HG03039 (cell line): ENCODE data around the gene SNCB.

Source experiments
- ATAC-seq: cut with Tn5 transposase; IDR thresholded peaks from one replicate; pipeline ENCODE4 v1.9.1; 2021; ENCODE audit warnings: mild to moderate bottlenecking, moderate library complexity; ENCODE audit not compliant: unreplicated experiment

The SNCB gene

DNA sequence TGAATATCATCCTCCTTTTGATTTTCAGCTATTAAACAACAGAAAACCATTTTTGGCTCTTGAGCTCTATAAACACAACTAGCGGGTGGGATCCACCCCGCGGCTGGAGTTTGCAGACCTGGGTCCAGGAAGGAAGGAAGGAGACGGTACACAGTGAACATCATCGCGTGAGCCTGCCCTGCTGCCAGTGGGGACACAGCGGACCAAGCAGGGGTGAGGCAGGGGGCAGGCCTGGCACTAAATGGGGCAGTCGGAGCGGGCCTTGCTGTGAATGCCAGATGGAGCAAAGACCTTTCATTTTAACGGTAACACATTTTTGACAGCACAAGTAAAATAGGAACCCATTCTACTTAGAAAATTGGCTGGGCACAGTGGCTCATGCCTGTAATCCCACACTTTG lies 31.3 kb upstream of the SNCB start:
- ATAC-seq, result no peak

DNA sequence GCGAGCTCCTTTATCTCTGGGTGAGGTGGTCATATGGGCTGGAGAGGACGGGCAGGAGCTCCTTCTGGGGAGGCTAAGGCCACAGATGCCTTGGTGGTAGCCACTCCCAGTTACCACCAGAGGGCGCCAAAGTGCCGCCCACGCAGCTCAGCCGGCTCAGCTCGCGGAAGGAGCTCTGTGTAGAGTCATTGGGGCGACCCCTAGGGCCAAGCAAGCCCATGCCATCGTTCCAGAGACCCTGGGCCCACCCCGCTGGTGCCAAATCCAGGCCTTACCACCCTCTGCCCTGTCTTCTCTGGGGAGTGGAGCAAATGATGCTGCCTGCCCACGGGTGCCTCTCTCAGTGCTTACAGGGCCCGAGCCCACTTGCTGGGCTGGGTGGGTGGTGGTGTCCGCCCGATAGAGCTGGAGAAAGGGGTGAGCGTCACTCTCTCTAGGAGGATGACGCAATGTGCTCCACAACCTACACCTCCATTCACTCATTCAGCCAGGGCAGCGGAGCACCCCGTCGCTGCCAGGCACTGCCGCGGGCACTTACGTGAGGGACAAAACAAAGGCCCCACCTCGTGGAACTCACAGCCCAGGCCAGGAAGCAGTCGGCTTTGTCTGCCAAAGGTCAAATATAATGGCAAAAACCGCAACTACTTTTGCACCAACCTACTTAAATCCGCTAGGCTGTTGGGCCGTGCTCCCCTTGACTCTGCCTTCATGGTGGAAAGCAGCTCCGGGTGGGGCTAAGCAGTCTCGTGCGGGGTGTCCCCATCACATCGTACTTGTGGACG lies 30.7 kb upstream of the SNCB start:
- ATAC-seq, result no peak

DNA sequence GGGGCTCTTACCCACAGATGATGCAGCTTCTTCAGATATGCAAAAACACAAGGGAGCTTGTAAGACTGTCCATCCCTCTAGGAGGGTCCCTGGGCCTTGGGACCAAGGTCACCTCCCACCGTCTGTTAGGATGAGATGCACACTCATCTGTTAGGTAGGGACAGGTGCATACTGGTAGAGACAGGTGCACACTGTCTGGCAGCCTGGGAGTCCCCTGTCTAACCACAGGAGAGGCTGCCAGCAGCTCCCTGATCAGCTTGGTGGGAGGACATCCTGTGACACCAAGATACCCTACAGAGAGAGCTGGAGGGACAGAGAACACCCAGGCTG lies 30.2 kb upstream of the SNCB start:
- no peak for ATAC-seq

DNA sequence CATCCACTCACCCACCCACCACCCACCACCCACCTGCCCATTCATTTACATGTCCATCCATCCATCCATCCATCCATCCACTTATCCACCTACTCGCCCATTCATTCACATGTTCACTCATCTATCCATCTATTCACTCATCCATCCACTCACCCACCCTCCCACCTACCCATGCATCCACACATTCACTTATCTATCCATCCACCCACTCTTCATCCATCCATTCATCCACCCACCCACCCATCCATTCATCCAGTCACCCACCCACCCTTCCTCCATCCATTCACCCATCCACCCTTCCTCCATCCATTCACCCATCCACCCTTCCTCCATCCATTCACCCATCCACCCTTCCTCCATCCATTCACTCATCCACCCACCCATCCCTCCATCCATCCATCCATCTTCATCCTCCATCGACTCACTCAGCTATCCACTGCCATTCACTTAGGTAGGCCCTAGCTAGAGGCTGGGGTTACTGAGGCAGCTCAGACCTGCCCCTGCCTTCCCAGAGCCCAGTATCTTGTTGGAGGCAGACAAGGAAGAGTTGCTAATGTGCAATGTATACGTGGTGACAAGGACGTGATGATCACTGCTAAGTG lies 29.6 kb upstream of the SNCB start:
- no peak for ATAC-seq

DNA sequence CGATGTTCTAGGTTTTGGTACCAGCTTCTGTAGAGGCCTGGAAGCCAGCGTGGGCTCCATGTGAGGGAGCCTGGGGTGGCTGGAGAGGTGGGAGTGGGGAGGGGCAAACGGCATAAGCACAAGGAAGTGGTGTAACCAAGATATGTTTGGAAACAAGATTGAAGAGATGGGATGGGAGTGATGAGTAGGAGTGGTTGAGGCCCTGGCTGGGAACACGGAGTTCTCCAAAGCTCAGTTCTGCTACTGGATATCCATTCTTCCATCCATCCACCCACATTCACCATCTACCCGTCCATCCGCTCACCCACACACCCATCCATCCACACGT lies 29.1 kb upstream of the SNCB start:
- no peak for ATAC-seq

DNA sequence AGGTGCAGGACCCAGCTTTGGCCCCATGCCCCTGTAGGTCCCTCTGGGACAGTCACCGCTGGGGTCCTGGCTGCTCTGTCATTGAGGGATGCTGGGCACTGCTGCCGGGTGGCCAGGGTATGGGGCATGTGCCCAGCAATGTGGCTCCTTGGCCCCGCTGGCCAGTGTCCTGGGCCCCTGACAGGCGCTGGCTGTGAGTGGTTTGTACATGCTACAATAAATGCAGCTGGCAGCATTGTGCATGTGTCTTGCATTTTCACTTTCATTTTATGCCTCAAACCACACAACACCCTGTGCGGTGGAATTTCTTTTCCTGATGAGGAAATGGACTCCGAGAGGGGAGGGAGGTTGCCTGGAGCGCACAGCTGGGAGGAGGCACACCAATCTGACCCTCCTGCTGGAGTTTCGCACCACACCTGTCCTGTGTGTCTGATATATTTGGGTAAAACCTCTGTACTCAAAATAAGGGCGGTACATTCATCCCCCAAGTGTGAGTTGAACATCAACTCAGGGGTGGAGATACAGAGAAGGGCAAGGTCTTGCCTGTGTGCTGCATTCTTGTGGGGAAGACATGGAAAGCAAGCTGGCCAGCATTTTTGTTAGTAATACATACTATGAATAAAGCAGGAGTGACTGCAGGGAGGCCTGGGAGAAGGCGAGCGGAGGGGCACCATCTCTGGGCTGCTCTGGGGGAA lies 28.6 kb upstream of the SNCB start:
- no peak for ATAC-seq

DNA sequence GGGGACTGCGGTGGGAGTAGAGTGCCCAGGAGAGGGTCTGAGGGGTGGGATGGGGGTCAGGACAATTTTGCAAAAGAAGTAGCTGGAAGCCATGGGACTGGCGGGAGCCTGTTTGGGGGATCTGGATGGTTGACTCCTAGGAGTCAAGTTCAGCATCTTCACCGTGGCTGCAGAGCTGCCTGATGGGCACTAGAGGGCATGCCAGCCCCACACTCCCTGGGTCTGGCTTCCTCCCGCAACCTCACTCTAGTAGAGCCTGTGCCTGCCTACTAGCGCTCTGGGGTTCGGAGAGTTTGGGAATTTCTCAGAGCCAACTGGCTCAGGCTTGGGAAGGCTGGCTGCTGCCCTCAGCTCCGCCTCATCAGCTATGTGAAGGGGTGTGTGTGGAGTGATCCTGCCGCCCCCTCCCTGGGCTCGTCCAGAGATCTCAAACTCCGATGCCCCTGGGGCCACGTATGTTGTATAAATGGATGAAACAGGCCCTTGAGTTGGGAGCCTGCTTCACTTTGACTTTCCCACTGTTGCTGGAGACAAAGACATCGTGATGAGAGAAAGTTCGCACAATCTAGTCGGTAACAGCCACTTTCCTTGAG lies 27.8 kb upstream of the SNCB start:
- peak; percentile 36 for ATAC-seq

DNA sequence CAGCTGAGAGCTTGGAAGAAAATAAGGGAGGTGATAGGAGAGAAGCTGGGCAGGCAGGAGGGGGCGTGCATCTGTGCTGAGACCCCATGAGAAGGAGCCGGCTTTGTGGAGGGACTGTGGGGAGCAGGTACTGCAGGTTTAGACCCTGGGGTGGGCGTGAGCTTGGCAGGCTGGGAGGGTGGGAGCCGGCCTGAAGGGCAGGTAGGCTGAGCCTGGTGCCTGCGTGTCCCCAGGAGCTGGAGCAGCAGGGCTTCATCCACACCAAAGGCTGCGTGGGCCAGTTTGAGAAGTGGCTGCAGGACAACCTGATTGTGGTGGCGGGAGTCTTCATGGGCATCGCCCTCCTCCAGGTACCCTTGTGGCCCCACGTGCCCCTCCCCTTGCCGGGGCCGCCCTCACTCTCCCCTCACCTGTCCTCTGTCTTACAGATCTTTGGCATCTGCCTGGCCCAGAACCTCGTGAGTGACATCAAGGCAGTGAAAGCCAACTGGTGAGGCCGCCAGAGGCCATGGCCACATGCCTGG lies 26.2 kb upstream of the SNCB start:
- no peak for ATAC-seq

DNA sequence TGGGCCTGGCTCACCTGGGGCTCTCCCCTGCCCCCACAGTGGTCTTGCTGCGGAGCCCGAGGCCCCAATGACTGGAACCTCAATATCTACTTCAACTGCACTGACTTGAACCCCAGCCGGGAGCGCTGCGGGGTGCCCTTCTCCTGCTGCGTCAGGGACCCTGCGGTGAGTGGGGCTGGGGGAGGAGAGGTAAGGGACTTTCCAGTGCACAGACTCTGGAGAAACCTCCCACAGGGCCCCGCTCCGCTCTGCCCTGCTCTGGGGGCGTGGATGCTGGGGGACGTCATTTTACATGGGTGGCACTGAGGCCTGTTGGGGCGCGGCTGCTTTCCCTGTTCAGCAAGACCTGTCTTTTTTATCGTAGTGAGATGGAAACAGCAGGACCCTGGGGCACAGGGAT lies 24.5 kb upstream of the SNCB start:
- ATAC-seq, result no peak

DNA sequence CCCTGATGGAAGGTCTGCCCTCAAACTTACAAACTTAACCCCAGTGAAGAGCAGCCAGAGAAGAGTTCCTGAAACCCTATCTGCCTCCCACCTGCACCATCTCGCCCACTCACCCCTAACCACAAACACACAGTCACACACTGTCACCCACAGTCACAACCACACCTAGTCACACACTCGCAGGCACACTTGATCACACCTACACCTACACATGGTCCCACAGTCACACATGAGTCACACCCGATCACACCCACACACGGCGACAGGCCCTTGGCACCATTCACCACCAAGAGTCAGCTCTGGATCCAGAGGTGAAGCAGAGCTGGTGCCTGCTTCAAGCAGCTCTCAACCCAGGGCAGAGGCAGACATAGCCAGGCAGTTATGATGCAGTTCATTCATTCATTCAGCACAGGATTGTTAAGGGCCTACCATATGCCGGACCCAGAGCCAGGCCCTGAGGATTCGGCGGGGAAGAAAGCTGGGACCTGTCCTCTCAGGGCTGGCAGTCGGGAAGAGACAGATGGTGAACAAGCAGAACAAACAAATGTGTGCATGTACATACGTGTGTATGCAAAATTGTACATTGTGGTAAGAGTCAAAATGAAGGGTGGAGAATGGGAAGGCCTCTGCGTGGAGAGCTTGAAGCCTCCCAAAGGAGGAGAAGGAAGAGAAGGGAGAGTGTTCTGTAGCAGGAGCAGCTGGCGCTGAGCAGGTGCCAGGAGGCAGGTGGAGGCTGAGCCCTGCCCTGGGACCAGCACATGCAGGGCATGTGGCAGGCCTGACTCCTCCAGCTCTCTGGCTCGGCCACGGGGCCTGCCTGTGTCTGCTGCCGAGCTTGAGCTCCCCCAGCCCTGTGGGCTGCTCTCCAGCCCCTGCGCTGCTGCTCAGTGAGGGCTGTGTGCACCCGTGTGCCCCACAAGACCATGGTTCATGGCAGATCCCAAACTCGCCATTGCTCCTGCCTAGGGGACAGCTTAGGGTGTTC lies 23.4 kb upstream of the SNCB start:
- ATAC-seq, result no peak

DNA sequence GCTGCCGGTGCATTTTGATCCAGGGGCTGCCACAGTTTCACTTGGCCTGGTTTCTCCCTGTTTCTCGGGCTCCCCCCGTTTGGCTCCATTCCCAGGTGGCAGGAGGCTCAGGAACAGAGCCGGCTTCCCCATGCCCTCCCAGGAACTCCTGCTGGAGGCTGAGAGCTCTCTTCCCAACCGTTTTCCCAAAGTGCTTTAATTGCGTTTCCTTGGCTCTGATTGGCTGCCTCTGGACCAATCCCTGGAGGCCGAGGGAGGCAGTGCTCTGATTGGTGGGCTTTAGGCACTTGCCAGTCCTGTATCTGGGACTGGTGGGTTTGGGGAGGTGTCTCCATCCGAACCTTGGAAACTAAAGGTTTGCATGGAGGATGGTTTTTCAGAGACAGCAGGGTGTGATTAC lies 21.8 kb upstream of the SNCB start:
- ATAC-seq, result no peak

DNA sequence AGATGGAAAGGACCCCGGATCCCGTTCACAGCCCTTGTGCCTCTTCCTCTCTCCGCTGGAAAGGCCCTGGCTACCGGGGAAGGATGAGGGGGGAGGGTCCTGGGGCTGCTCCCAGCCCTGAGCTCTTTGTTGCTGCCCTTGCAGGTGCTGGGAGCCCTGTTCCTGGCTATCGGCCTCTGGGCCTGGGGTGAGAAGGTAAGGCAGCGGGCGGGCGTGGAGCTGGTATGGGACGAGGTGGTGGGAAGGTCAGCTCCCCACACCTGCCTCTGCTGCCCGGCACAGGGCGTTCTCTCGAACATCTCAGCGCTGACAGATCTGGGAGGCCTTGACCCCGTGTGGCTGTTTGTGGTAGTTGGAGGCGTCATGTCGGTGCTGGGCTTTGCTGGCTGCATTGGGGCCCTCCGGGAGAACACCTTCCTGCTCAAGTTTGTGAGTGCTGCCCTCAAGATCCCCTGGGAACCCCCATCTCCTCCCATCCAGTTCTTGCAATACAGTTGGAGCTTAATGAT lies 21.2 kb upstream of the SNCB start:
- ATAC-seq, result no peak

DNA sequence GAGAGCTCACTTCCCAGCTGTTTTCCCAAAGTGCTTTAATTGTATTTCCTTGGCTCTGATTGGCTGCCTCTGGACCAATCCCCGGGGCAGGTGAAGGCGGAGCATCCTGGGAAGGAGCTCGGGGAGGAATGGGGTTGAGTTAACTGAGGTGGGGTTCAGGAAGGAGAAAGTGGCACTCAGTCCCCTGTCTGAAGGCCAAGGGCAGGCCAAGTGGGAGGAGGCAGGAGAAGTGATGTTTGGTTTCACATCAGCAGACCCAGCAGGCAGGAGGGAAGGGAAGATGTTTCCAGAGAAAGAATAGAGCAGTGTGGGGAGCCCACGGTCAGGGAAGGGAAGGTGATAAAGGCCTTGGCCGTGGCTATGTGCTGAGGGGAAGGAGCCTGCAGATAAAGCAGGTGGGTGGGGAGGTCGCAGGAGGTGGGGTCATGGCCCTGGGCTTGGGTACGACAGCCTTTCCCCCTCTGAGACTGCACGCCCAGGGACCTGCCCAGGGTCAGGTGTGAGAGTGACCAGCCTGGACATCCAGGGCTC lies 20.1 kb upstream of the SNCB start:
- no peak for ATAC-seq

DNA sequence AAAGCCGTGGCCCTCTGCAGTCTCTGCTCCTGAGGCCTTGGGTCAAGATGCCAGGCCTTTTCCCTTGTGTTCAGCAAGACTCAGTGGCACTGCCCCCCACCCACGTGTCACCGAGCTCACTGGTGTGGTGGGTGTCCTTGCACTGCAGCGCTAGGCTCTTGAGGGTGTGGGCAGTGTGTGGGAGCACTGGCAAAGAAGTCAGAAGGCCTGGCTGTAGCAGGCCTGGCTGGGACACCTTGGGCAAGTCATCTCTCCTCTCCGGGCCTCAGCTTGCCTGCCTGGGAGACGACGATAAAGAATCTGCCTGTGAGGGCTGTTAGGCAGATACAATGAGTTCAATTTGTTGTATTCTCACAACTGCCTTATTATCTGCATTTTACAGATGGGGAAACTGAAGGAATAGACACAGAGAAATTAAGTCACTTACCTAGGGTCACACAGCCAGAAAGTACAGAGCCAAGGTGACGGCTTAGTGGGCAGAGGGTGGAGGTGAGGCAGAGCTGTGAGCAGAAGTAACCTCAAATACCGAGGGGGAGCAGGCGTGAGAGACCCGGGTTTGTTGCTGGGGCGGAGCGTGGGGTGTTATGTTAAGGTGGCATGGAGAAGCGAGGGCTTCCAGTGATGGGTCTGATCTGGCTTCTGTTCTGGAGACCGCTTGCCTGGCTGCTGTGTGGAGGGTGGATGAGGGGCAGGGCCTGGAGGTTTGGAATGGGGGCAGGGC lies 18.3 kb upstream of the SNCB start:
- no peak for ATAC-seq

DNA sequence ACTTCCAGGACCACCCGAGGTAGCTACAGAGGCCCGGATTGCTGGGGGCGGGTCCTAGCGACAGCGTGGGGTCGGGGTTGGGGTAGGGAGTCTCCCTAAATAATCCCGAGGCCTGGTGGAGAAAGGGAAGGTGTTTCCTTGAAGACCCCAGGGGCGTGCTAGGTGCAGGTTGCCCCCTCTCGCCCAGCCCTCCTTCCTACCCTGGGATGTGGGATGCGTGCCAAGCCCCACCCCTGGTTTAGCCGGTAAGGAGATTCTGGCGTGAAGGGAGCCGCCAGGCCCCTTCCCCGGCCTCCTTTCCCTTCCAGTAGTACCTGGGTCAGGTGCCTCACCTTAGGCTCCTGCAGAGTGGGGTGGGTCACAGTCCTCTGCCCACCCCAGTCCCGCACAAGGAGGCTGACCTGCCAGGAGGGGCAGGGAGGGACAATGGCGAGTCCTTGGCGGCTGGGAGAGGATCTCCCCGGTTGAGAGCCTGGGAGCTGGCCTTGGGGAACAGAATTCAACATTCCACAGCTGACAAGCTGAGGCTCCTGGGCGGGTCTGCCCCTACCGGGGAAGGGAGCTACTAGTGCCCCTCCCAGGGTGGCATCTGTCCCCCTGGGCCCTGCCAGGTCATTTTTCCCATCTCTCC lies 17.6 kb upstream of the SNCB start:
- no peak for ATAC-seq

DNA sequence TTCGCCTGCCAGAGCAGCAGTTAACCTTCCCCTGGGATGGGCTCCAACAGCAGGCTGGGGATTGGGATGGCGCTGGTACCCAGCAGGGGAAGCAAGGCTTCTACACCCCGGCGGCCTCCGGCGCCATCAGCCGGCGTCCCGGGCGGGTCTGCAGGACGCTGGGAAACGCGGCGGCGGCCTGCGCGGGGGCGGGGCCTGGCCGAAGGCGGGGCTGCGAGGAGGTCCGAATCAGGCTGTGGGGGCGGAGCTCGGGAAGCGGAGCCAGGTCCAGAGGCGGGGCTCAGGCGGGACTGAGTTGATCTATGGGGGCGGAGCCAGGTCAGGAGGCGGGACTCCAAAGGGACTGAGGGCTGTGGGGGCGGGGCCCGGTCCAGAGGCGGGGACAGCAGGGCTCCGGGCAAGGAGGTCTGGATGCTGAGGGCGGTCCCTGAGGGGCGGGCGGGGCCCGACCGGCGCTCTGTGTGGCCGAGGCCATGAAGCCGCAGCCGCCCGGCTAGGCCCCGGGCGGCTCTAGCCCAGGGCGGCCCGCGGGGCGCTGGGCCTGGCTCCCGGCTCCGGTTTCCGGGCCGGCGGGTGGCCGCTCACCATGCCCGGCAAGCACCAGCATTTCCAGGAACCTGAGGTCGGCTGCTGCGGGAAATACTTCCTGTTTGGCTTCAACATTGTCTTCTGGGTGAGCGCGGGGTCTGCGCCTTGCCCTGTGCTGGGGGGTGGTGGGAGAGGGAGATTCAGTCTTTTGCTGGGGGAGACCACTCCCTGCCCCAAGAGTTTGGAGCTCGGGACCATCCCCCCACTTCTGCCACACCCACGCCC lies 16.9 kb upstream of the SNCB start, which contains the start of gene TSPAN17:
Gene TSPAN17, plus strand, starts transcription at position 455 of the 813 bp plus-strand sequence. Its CDS starts 132 bp downstream, at position 587.
- peak; percentile 88 for ATAC-seq

DNA sequence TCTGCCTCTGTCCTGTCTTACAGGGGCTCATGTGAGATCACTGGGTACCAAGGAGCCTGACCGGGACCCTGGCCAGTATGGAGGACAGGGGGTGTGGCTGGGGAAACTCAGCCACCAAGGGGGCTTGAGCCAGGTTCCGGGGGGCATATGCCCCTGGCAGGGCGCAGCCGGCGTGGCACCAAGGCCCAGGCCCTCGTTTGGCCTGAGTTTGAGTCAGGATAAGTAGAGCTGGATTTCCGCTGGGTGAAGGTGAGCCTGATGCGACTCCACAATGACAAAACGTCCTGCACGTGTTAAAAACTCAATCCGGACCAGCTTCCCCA lies 16.3 kb upstream of the SNCB start:
- peak; percentile 13 for ATAC-seq

DNA sequence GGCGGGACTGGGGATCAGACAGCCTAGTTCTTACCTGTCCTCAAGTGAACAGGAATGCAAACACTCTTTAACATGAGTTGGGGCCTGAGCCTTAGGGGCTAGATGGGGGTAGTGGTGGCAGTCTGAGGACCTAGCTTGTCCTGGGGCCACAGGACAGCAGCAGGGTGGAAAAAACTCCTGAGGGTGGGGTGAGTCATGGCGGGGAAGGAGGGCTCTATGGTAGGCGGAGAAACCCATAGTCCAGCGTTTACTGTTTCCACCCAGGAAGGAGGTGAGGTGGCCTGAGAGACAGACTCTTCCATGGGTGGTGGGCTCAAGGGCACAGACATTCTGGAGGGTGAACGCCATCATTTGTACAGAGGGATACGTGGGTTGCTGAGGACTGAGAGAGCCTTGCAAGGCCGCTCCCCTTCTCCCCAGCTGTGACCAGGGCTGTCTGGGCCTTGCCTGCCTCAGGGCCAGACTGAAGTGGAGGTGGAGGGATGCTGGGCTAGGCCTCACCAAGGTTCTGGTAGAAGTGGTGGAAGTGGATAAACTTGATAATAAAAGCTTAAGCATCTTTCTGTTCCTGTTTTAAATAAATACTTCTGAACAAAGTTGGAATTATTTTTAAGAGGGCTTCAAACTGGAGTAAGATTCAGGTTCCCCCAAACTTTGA lies 15.8 kb upstream of the SNCB start:
- no peak for ATAC-seq
